GM18909 (cell line): ENCODE data around the gene CFAP221.

Experiments used
- ATAC-seq: cut with Tn5 transposase; IDR thresholded peaks from one replicate; pipeline ENCODE4 v1.9.1; 2021; ENCODE audit warnings: mild to moderate bottlenecking; ENCODE audit not compliant: unreplicated experiment, poor library complexity

CFAP221 gene

GRCh38 chr2:119638246-119638645, 94.0 kb downstream of the CFAP221 start:
- ATAC-seq, result no peak

GRCh38 chr2:119638685-119639554, 94.7 kb downstream of the CFAP221 start:
- ATAC-seq, result no peak

- ATAC-seq, result peak; percentile 95
Observed at GRCh38 chr2:119641562-119642258, 97.5 kb downstream of the CFAP221 start.

GRCh38 chr2:119644186-119644585, 99.9 kb downstream of the CFAP221 start:
- ATAC-seq, result no peak

GRCh38 chr2:119645173-119645855, 101.1 kb downstream of the CFAP221 start:
- no peak for ATAC-seq

- no peak for ATAC-seq
Observed at GRCh38 chr2:119646149-119646548, 101.9 kb downstream of the CFAP221 start.

GRCh38 chr2:119647440-119648169, 103.4 kb downstream of the CFAP221 start:
- ATAC-seq, result peak; percentile 95

GRCh38 chr2:119649364-119649917, 105.2 kb downstream of the CFAP221 start:
- no peak for ATAC-seq

GRCh38 chr2:119650206-119650605, 106.0 kb downstream of the CFAP221 start:
- ATAC-seq, result no peak

GRCh38 chr2:119650846-119651370, 106.7 kb downstream of the CFAP221 start:
- ATAC-seq, result no peak

- no peak for ATAC-seq
Observed at GRCh38 chr2:119657466-119658145, 113.4 kb downstream of the CFAP221 start.

- no peak for ATAC-seq
Observed at GRCh38 chr2:119659601-119660342, 115.5 kb downstream of the CFAP221 start.

GRCh38 chr2:119660343-119660658, 116.1 kb downstream of the CFAP221 start:
- ATAC-seq, result no peak

GRCh38 chr2:119662297-119662696, 118.0 kb downstream of the CFAP221 start:
- no peak for ATAC-seq

GRCh38 chr2:119668546-119668945, 124.3 kb downstream of the CFAP221 start:
- no peak for ATAC-seq

- ATAC-seq, result no peak
Observed at GRCh38 chr2:119671016-119671415, 126.8 kb downstream of the CFAP221 start.

- no peak for ATAC-seq
Observed at GRCh38 chr2:119671752-119672151, 127.5 kb downstream of the CFAP221 start.

- ATAC-seq, result no peak
Observed at GRCh38 chr2:119672161-119672862, 128.1 kb downstream of the CFAP221 start.
